Fibroblast of lung (primary cell): Measurements from ENCODE around the gene VWA8.

Source experiments
- EZH2 ChIP-seq: IDR thresholded peaks from 2 replicates; pipeline ENCODE4 v1.5.1; 2012; ENCODE audit warnings: low read length, control low read depth, mild to moderate bottlenecking; ENCODE audit errors: missing control alignments
- TF ChIP-seq, protein P1 (sequence below), 2 donors: IDR thresholded peaks in 1 of 2; conservative IDR thresholded peaks in 1 of 2; 1 replicate in 1 of 2; 2 replicates in 1 of 2; pipeline ENCODE4 v1.5.1; 2011 to 2012; ENCODE audit warnings: low read length in 2 of 2, control low read depth in 1 of 2, inconsistent platforms in 1 of 2, low read depth in 1 of 2, mild to moderate bottlenecking in 1 of 2

GRCh38 chr13:41701676-41702075 is 259.2 kb downstream of the VWA8 start:
- TF ChIP-seq, protein P1, sequence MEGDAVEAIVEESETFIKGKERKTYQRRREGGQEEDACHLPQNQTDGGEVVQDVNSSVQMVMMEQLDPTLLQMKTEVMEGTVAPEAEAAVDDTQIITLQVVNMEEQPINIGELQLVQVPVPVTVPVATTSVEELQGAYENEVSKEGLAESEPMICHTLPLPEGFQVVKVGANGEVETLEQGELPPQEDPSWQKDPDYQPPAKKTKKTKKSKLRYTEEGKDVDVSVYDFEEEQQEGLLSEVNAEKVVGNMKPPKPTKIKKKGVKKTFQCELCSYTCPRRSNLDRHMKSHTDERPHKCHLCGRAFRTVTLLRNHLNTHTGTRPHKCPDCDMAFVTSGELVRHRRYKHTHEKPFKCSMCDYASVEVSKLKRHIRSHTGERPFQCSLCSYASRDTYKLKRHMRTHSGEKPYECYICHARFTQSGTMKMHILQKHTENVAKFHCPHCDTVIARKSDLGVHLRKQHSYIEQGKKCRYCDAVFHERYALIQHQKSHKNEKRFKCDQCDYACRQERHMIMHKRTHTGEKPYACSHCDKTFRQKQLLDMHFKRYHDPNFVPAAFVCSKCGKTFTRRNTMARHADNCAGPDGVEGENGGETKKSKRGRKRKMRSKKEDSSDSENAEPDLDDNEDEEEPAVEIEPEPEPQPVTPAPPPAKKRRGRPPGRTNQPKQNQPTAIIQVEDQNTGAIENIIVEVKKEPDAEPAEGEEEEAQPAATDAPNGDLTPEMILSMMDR (conservative IDR thresholded peaks at IDR 0.05 in 1 of 2, IDR thresholded peaks at IDR 0.05 in 1 of 2; ENCODE audit: low read depth in 1 of 2, low read length in 2 of 2) = no peak
- no peak for TF ChIP-seq EZH2
